Esophagus squamous epithelium (tissue), 5 donors: ENCODE measurements around the gene NOP53. TPM values are rescaled to one million over a fixed set of nuclear protein-coding genes. Genes with fewer than 3 reads are reported as not detected.
"Not testable (repeated sequence)": the region's sequence is repeated elsewhere in the genome, so short reads cannot be mapped to it uniquely, and the experiment has no call there.

Experiments used
- DNase-seq: peaks from one replicate; lab custom pipeline; 2025; lab: John Stamatoyannopoulos, UW
- H3K27ac ChIP-seq, 4 donors: fragments of 200-600 bp; sonication (generic); one replicate each; pipeline ENCODE4 v1.5.1; 2016 to 2019; ENCODE audit warnings: mild to moderate bottlenecking in 1 of 4
- H3K27me3 ChIP-seq, 4 donors: fragments of 200-600 bp; sonication (generic); 1 replicate in 3 of 4; 2 replicates in 1 of 4; pipeline versions ENCODE4 v1.5.1 to v1.6.0; 2017 to 2021; ENCODE audit warnings: antibody characterized with exemption in 1 of 4
- H3K36me3 ChIP-seq, 3 donors: fragments of 200-600 bp; sonication (generic); one replicate each; pipeline ENCODE4 v1.5.1; 2016 to 2019
- H3K4me1 ChIP-seq, 3 donors: fragments of 200-600 bp; sonication (generic); one replicate each; pipeline ENCODE4 v1.5.1; 2017 to 2019
- H3K4me3 ChIP-seq, 4 donors: fragments of 200-600 bp; sonication (generic); 1 replicate in 3 of 4; 2 replicates in 1 of 4; pipeline ENCODE4 v1.5.1; 2016 to 2019; ENCODE audit warnings: mild to moderate bottlenecking in 2 of 4, moderate library complexity in 1 of 4
- H3K9me3 ChIP-seq, 3 donors: fragments of 200-600 bp; sonication (generic); one replicate each; pipeline ENCODE4 v1.5.1; 2016 to 2019
- POLR2A ChIP-seq, 4 donors: fragments of 450-650 bp; IDR thresholded peaks; one replicate each; pipeline ENCODE4 v1.6.1; 2017; ENCODE audit warnings: antibody characterized with exemption in 4 of 4, mild to moderate bottlenecking in 4 of 4, moderate library complexity in 3 of 4
- WGBS, 2 donors: methylation state at CpG; one replicate each; pipeline ENCODE4 v1.1.5; 2018; 5-methylcytosine and 5-hydroxymethylcytosine counted together
- intact Hi-C: fragments of 100-400 bp; cut with DNase I; formaldehyde crosslinking; loops from one replicate; pipeline ENCODE4 v1.15.0; 2022
- total RNA-seq, 4 donors: library from RNA; depleted of rRNA; stranded (reverse); fragments of >200 nt; gene quantifications; one replicate each; pipeline ENCODE4 v1.1.0, GENCODE V29; 2016
- TF ChIP-seq, protein P1 (sequence below), 6 experiments: fragments of 450-650 bp in 4 of 6; fragments of 200-600 bp in 2 of 6; sonication (generic) in 2 of 6; IDR thresholded peaks; one replicate each; pipeline ENCODE4 v1.5.1; 2016 to 2019; ENCODE audit warnings: antibody characterized with exemption in 6 of 6, mild to moderate bottlenecking in 4 of 6, moderate library complexity in 4 of 6
- donor health status: DM: yes; HTN: yes; CAD: no.

The NOP53 gene
- total RNA-seq, 4 donors from 2014 or later: 118 to 522 (median 268) TPM

- H3K4me3 ChIP-seq: no peak overlapping the region
- H3K36me3 ChIP-seq: peaks cover 0 to 83% (median 7%) of the 10 kb centered on the region in 3 donors
- peaks cover 20 to 54% (median 41%) of the 10 kb centered on the region in 3 donors for H3K4me1 ChIP-seq
- TF ChIP-seq, protein P1, sequence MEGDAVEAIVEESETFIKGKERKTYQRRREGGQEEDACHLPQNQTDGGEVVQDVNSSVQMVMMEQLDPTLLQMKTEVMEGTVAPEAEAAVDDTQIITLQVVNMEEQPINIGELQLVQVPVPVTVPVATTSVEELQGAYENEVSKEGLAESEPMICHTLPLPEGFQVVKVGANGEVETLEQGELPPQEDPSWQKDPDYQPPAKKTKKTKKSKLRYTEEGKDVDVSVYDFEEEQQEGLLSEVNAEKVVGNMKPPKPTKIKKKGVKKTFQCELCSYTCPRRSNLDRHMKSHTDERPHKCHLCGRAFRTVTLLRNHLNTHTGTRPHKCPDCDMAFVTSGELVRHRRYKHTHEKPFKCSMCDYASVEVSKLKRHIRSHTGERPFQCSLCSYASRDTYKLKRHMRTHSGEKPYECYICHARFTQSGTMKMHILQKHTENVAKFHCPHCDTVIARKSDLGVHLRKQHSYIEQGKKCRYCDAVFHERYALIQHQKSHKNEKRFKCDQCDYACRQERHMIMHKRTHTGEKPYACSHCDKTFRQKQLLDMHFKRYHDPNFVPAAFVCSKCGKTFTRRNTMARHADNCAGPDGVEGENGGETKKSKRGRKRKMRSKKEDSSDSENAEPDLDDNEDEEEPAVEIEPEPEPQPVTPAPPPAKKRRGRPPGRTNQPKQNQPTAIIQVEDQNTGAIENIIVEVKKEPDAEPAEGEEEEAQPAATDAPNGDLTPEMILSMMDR (IDR thresholded peaks at IDR 0.05): no peak
- TF ChIP-seq POLR2A (IDR thresholded peaks at IDR 0.05): no peak
- no peak for DNase-seq
- peak overlapping the region; percentile 75 to 93 (median 92) for H3K27ac ChIP-seq
- intact Hi-C loops: no loop called here
- H3K9me3 ChIP-seq: no peaks in the 10 kb centered on the region
- 84 to 89% methylated on average over 8 of the region's 8 CpGs for WGBS, 2 donors
- H3K27me3 ChIP-seq: no peaks in the 10 kb centered on the region
Observed at GRCh38 chr19:47730910-47731309, 14.4 kb upstream of the NOP53 start.

DNA sequence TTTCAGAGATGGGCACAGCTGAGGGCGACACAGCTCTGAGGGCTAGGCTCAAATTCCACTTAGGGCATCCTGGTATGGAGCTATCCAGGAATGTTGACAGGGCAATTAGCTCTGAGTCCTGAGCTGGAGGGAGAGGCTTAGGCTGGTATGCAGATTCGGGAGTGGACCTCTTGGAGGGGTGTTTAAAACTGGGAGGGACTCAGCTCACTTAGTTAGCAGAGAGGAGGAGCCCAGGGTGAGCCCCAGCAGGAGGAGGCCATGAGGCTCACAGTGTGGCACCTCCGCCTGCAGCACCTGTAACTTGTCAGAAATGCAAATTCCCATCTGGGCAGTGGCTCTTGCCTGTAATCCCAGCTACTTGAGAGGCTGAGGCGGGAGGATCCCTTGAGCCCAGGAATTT lies 10.2 kb upstream of the NOP53 start:
- Histone ChIP-seq H3K4me3 (no peak overlapping the region), H3K9me3 (no peaks in the 10 kb centered on the region), H3K27me3 (no peaks in the 10 kb centered on the region), H3K36me3 (peaks cover 0 to 100% (median 7%) of the 10 kb centered on the region in 3 donors), H3K4me1 (peaks cover 2 to 12% (median 6%) of the 10 kb centered on the region in 3 donors), H3K27ac (peak overlapping the region in 1 of 4 donors; percentile 57)
- intact Hi-C loops: no loop called here
- TF ChIP-seq, protein P1 (IDR thresholded peaks at IDR 0.05): no peak
- TF ChIP-seq POLR2A (IDR thresholded peaks at IDR 0.05): no peak
- DNase-seq: no peak
- 50 to 73% methylated on average over 2 to 3 of the region's 4 CpGs for WGBS, 2 donors

DNA sequence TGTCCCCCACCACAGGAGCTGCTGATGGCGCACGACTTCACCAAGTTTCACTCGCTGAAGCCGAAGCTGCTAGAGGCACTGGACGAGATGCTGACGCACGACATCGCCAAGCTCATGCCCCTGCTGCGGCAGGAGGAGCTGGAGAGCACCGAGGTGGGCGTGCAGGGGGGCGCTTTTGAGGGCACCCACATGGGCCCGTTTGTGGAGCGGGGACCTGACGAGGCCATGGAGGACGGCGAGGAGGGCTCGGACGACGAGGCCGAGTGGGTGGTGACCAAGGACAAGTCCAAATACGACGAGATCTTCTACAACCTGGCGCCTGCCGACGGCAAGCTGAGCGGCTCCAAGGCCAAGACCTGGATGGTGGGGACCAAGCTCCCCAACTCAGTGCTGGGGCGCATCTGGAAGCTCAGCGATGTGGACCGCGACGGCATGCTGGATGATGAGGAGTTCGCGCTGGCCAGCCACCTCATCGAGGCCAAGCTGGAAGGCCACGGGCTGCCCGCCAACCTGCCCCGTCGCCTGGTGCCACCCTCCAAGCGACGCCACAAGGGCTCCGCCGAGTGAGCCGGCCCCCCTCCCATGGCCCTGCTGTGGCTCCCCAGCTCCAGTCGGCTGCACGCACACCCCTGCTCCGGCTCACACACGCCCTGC lies 4.4 kb upstream of the NOP53 start:
- Histone ChIP-seq H3K4me1 (peaks cover 18 to 39% (median 23%) of the 10 kb centered on the region in 3 donors), H3K27me3 (no peaks in the 10 kb centered on the region), H3K9me3 (no peaks in the 10 kb centered on the region), H3K4me3 (no peak overlapping the region), H3K27ac (peak overlapping the region in 2 of 4 donors; percentile 93 to 98), H3K36me3 (peaks cover 0 to 61% (median 15%) of the 10 kb centered on the region in 3 donors)
- 87 to 90% methylated on average over 32 to 44 of the region's 48 CpGs for WGBS, 2 donors
- intact Hi-C loops: no loop called here
- TF ChIP-seq POLR2A (IDR thresholded peaks at IDR 0.05): no peak
- TF ChIP-seq, protein P1 (IDR thresholded peaks at IDR 0.05): no peak
- DNase-seq: no peak

DNA sequence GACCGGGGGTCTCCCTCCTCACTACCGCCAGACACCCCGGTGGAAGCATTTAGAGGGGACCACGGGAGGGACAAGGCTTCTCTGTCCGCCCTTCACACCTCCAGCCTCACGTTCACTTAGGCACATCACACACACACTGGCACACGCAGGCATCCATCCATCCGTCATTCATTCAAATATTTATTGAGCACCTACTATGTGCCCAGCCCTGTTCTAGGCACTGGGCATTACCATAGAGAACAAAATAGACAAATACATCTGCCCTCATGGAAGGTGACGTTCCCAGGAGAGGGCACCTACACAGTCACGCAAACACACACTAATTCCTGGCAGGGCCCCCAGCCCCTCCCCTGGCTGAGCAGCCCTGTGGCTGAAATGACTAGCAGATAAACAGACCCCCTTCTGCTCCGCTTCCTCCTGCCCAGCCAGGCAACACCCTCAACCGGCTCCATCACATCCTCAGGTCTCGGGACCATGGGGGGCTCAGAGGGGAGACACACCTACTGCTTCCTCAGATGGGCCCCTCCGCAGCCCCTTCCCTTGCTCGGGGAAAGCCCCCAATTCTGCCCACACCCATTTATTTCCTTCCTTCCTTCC lies 3.7 kb upstream of the NOP53 start:
- Histone ChIP-seq H3K4me1 (peaks cover 25 to 45% (median 29%) of the 10 kb centered on the region in 3 donors), H3K36me3 (peaks cover 0 to 56% (median 15%) of the 10 kb centered on the region in 3 donors), H3K27me3 (no peaks in the 10 kb centered on the region), H3K9me3 (no peaks in the 10 kb centered on the region), H3K27ac (peak overlapping the region; percentile 93 to 99 (median 96)), H3K4me3 (no peak overlapping the region)
- TF ChIP-seq, protein P1 (IDR thresholded peaks at IDR 0.05): no peak
- no peak for TF ChIP-seq POLR2A (IDR thresholded peaks at IDR 0.05)
- DNase-seq: no peak
- WGBS, 2 donors: 69% methylated on average over 15 of the region's 15 CpGs
- intact Hi-C loops: no loop called here

DNA sequence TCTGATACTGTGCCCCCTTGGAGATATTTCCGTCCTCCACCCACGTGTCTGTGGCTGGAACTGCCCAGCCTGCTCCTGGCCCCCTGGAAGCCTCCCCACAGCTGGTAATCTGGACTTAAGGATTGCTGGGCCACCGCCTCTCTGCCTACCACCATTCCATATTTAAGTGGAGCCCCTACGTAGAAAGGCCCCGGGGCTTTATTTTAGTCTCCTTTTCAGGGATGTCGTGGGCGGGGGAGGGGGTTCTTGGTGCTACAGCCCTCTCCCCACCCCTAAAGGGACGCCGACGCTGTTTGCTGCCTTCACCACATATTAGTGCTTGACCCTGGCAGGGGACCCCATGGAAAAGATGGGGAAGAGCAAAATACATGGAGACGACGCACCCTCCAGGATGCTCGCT lies 2.7 kb upstream of the NOP53 start:
- TF ChIP-seq, protein P1 (IDR thresholded peaks at IDR 0.05): no peak
- no peak for TF ChIP-seq POLR2A (IDR thresholded peaks at IDR 0.05)
- intact Hi-C loops: no loop called here

DNA sequence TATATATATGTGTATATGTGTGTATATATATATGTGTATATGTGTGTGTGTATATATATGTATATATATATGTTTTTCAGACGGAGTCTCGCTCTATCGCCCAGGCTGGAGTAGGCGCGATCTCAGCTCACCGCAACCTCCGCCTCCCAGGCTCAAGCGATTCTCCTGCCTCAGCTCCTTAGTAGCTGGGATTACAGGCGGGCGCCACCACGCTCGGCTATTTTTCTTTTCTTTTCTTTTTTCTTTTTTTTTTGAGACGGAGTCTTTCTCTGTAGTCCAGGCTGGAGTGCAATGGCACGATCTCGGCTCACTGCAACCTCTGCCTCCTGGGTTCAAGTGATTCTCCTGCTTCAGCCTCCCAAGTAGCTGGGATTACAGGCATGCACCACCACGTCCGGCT lies 783 bp downstream of the NOP53 start:
- intact Hi-C loops, DNase-seq, H3K9me3 ChIP-seq, H3K27me3 ChIP-seq: not testable (repeated sequence)
- H3K27ac ChIP-seq: peak overlapping the region; percentile 93 to 99 (median 96)
- 42 to 61% methylated on average over 16 to 17 of the region's 17 CpGs for WGBS, 2 donors
- peaks cover 19 to 56% (median 27%) of the 10 kb centered on the region in 3 donors for H3K36me3 ChIP-seq
- H3K4me1 ChIP-seq: peaks cover 34 to 81% (median 52%) of the 10 kb centered on the region in 3 donors
- peak overlapping the region; percentile 66 to 95 (median 86) for H3K4me3 ChIP-seq

More for the DNA sequence above, 2.7 kb upstream of the NOP53 start:
- WGBS, 2 donors: 32 to 40% methylated on average over 2 to 4 of the region's 13 CpGs
- peak overlapping the region; percentile 93 to 99 (median 96) for H3K27ac ChIP-seq
- DNase-seq: no peak
- H3K27me3 ChIP-seq: no peaks in the 10 kb centered on the region
- peaks cover 34 to 55% (median 39%) of the 10 kb centered on the region in 3 donors for H3K4me1 ChIP-seq
- H3K36me3 ChIP-seq: peaks cover 0 to 56% (median 15%) of the 10 kb centered on the region in 3 donors
- peak overlapping the region; percentile 13 to 65 (median 46) for H3K4me3 ChIP-seq
- no peaks in the 10 kb centered on the region for H3K9me3 ChIP-seq
